Measurements from ENCODE around the gene AZU1. TPM values are rescaled to one million over a fixed set of nuclear protein-coding genes. Genes with fewer than 3 reads are reported as not detected.
A peak's percentile ranks its signal among the peaks of the same experiment; 100 is the strongest.
"Not testable (repeated sequence)": the region's sequence is repeated elsewhere in the genome, so short reads cannot be mapped to it uniquely, and the experiment has no call there.

Gene AZU1
- total RNA-seq, 1 donor from 2014 or later = not detected

DNA sequence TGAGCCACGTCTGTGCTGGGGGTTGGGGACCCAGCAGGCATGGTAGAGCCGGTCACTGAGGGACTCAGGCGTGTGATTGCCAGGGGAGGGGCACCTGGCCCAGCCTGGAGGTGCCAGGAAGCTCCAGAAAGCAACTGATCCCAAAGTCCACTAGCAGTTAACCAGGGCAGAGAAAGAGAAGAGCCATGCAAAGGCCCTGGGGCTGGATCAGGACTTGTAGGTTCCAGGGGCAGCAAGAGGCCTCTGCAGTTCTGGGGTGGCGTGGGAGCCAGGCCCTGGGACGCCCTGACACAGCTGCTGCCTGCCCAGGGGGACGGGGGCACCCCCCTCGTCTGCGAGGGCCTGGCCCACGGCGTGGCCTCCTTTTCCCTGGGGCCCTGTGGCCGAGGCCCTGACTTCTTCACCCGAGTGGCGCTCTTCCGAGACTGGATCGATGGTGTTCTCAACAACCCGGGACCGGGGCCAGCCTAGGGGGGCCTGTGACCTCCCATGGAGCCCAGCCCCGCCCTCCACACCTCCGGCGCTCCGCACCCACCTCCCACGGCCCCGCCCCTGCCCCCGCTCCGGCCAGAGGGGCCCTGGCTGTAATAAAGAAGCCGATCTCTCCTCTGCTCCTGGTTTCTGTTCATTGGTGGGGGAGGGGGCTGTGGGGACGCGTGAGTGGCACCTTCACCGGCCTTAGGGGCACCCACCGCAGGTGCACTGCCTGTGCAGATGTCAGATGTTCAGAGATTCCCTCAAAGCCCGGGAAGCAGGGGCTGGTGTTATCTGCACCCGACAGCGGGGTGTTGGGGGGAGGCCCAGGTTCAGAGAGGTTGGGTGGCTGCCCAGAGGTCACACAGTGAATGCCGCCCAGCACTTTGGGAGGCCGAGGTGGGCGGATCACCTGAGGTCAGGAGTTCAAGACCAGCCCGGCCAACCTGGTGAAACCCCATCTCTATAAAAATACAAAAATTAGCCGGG, 4.1 kb downstream of the AZU1 start:
- peak; percentile 13 for ATAC-seq

DNA sequence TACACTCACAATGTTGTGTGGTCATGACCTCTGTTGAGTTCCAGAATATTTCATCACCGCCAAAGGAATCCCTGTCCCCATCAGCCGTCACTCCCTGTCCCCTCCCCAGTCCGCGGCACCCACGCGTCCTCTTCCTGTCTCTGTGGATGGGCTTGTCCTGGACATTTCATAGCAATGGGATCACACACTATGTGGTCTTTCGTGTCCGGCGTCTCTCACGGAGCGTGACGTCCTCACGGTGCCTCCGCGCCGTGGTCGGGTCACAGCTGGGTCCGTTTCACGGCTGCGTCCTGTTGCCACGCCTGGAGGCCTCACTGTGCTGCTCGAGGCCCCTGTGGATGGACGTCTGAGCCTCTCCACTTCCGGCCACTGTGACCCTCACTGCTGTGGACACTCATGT, 6.6 kb downstream of the AZU1 start:
- no peak for ATAC-seq

DNA sequence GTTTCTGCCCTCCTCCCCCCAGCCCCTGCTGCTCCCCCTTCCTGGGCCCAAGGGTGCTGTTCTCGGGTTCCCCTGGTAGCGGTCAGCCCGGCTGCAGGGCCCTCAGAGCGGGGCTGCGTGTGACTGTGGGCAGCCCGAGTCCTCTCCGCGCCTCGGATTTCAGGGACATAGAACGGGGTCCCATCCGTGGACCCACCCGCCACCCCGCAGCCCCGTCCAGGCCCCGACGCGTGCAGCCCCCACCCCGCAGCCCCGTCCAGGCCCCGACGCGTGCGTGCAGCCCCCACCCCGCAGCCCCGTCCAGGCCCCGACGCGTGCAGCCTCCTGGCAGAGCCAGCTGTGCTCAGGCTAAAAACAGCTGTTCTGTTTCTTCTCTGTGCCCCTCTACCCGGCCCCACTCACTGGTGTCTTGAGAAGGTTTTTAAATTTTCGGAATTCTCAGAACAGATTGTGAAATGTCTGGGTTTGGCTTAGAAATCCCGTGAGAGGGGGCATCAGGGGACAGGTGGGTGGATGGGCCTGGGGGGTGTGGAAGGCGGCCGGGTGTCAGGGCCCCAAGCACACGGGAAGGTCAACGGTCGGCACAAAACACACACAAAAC, 7.7 kb downstream of the AZU1 start:
- ATAC-seq = peak; percentile 65

DNA sequence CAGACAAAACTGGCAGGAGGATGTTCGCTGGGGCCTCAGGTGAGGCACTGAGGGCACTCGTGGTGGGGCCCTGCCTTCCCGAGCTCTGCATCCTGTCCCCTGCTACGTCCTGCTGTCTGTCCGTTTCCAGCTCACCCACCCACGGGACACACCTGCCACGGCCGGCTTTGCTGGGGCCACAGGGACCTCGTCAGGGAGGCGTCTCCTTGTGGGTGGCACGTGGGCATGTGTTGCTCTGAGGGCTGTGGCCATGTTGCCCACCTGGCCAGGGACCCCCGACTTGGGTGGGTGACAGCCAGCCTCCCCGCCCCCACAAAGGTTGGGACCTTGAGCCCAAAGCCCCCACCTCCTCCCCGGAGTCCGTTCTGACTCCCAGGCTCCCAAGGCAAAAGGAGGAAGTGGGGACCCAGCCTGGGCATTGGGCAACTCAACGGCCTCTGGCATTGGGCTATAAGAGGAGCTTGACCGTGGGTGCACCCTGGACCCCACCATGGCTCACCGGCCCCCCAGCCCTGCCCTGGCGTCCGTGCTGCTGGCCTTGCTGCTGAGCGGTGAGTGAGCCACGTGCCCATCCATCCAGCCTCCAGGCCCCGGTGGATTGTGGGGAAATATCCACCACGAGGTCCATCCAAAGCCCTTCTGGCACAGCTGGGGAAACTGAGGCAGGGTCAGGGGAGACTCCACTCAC, 13.0 kb downstream of the AZU1 start, which contains the start of gene PRTN3:
TSS of gene PRTN3 (plus strand) at position 481 of the 688 bp plus-strand sequence. CDS start at position 491, 10 bp downstream.
- peak; percentile 31 for ATAC-seq

DNA sequence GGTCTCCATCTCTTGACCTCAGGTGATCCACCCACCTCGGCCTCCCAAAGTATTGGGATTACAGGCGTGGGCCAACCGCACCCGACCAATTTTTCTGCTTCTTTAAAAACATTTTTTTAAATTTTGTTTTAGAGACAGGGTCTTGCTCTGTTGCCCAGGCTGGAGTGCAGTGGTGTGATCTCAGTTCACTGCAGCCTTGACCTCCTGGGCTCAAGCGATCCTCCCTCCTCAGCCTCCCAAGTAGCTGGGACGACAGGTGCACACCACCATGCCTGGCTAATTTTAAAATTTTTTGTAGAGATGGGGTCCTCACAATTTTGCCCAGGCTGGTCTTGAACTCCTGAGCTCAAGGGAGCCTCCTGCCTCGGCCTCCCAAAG, 15.2 kb downstream of the AZU1 start:
- ATAC-seq = not testable (repeated sequence)

DNA sequence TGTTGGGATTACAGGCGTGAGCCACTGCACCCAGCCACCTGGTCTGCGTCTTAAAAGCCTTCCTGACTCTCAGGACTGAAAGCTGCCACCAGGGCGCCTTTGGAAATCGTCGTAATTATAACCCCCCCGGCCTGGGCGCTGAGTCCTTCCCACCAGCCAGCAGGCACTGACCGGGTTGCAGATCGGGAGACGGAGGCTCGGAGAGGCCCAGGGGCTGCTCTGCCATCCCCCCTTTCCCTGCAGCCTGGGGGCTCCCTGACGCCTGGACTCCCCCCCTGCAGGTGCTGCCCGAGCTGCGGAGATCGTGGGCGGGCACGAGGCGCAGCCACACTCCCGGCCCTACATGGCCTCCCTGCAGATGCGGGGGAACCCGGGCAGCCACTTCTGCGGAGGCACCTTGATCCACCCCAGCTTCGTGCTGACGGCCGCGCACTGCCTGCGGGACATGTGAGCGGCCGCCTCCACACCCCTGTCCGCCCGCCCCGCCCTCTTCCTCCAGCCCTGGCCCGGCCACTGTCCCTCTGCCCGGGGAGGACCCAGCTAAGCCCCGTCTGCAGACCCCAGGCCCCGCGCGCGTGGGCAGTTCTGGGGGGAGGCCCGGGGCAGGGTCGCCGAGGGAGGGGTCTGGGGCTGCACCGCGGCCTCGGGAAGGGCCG, 15.7 kb downstream of the AZU1 start:
- ATAC-seq = peak; percentile 21

DNA sequence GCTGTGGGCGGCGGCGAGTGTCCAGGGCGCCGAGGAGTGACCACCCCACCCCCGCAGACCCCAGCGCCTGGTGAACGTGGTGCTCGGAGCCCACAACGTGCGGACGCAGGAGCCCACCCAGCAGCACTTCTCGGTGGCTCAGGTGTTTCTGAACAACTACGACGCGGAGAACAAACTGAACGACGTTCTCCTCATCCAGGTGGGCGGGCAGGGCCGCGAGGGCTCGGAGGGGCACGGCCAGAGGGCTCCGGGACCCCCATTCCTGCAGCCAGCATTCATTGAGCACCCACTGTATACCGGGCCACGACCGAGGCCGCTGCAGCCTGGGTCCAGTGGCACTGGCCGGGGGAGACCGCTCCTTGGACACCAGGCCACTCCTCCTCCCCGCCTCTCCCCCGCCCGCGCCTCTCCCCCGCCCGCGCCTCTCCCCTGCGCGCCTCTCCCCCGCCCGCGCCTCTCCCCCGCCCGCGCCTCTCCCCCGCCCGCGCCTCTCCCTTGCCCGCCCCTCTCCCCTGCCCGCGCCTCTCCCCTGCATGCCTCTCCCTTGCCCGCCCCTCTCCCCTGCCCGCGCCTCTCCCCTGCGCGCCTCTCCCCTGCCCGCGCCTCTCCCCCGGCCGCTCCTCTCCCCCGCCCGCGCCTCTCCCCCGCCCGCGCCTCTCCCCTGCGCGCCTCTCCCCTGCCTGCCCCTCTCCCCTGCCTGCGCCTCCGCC, 16.4 kb downstream of the AZU1 start:
- no peak for ATAC-seq

DNA sequence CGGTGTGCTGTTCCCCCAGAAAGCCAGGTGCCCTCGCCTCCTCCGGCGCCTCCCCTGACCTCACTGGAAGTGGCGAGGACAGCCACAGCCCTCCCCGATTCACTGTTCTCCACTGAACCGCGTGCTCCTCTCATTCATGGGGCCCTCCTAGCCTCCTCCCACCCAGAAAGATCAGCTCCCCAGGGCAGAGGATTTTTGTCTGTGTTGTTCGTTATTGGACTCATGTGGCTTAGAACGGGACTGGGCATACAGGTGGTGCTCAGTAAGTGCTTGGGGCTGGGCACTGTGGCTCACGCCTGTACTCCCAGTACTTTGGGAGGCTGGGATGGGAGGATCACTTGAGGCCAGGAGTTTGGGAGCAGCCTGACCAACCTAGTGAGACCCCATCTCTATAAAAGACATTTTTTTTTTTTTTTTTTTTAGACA, 16.9 kb downstream of the AZU1 start:
- ATAC-seq = no peak

DNA sequence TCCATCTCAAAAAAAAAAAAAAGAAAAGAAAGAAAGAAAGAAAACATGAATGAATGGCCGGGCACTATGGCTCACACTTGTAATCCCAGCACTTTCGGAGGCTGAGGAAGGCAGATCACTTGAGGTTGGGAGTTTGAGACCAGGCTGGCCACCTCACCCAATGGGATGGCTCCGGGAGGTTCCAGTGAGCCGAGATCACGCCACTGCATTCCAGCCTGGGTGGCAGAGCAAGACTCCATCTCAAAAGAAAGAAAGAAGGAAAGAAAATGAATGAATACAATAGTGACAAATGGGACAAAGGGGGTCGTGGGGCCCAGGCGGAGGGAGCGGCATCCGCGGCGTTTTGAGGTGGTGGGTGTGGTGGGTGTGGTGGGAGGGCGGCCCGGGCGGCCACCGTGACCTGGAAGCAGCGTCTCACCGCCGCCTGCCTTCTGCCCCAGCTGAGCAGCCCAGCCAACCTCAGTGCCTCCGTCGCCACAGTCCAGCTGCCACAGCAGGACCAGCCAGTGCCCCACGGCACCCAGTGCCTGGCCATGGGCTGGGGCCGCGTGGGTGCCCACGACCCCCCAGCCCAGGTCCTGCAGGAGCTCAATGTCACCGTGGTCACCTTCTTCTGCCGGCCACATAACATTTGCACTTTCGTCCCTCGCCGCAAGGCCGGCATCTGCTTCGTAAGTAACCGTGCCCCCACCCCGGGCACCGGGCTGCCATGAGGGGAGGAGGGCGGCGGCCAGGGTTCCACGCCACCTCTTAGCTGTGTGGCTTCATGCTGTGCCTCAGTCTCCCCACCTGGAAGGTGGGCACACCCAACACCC, 18.3 kb downstream of the AZU1 start:
- ATAC-seq = no peak

DNA sequence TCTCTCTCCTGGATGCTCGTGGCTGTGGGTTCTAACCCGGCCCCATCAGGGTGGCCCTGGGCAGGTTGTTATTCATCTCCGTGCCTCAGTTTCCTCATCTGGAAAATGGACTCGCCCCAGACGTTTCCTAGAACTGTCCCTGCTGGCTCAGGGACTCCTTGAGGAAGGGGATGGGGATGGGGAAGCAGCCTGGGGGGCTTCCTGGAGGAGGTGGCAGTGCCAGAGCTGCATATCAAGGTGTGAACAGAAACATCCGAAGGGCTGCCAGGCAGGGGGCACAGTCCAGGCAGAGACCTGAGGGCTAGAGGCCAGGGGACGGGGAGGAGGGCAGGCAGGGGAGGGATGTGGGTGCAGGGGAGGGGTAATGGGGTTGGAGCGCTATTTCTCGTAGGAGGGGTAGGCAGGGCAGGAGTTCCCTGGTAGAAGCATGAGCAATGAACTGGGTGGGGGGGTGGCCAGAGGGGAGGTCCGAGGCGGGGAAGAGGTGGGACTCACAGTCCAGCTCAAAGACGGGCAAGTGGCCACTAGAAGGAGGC, 20.8 kb downstream of the AZU1 start:
- no peak for ATAC-seq

DNA sequence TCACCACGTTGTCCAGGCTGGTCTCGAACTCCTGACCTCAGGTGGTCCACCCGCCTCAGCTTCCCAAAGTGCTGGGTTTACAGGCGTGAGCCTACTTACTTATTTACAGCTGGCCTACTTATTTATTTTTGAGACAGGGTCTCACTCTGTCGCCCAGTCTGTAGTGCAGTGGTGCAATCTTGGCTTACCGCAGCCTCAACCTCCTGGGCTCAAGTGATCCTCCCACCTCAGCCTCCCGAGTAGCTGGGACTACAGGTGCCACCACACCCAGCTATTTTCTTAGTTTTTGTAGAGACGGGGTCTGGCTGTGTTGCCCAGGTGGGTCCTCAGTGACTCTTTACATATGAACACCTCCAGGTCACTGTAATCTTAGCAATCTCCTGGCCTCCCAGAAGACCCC, 21.6 kb downstream of the AZU1 start:
- not testable (repeated sequence) for ATAC-seq

DNA sequence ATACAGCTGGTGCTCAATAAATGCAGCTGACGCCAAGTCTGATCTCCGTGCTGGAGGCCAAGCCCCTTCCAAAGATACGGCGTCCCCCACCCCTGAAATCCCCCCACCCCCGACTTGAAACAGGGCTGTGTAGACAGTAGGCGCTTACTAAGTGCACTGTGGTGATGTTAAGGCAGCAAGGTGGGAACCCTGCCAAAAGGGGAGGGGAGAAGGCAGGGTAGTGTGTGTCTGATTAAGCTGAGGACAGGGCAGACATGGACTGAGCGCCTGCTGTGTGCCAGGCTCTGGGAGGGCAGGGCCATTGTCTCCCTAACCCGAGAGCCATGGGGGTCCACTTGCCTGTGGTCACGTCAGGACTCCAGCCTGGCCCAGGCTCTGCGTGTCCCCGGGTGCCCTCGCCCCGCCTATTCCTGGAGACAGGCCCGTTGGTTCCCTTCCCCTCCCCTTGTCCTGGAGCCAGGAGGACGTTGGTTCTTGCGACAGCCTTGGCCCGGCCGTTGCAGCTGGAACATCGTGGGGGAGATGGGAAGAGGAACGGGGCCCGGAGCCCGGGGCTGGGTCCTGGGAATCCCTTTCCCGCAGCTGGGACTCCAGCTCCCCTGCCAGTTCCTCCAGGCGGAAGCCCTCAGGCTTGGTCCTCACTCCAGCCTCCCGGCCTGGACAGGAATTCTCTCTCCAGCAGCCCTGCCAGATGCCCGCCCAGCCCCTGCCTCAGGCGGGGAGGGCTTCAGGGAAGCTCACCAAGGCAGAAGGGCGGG, 22.8 kb downstream of the AZU1 start:
- ATAC-seq = peak; percentile 54

DNA sequence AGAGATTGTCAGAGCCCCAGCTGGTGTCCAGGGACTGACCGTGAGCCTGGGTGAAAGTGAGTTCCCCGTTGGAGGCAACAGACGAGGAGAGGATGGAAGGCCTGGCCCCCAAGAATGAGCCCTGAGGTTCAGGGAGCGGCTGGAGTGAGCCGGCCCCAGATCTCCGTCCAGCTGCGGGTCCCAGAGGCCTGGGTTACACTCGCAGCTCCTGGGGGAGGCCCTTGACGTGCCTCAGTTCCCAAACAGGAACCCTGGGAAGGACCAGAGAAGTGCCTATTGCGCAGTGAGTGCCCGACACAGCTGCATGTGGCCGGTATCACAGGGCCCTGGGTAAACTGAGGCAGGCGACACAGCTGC, 23.3 kb downstream of the AZU1 start:
- ATAC-seq = no peak

DNA sequence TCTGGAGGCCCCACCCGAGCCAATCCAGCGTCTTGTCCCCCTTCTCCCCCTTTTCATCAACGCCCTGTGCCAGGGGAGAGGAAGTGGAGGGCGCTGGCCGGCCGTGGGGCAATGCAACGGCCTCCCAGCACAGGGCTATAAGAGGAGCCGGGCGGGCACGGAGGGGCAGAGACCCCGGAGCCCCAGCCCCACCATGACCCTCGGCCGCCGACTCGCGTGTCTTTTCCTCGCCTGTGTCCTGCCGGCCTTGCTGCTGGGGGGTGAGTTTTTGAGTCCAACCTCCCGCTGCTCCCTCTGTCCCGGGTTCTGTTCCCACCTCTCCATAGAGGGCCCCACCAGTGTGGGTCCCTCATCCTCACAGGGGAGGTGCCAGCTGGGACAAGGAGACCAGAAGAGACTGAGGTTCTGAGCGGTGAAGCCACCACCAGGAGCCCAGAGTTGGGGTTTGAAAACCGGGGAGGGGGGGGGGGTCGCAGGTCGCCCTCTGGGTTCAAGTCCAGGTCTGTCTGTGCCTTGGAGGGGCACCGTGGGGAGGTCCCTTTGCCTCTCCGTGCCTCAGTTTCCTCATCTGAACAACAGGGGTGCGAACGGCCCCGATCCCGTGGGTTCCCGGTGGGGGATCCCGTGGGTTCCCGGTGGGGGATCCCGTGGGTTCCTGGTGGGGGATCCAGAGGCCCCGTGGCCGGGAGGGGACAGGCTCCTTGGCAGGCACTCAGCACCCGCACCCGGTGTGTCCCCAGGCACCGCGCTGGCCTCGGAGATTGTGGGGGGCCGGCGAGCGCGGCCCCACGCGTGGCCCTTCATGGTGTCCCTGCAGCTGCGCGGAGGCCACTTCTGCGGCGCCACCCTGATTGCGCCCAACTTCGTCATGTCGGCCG, 24.7 kb downstream of the AZU1 start, which contains the start of gene ELANE:
TSS of gene ELANE (plus strand) at position 168 of the 878 bp plus-strand sequence. CDS start at position 194, 26 bp downstream.
- ATAC-seq = no peak

DNA sequence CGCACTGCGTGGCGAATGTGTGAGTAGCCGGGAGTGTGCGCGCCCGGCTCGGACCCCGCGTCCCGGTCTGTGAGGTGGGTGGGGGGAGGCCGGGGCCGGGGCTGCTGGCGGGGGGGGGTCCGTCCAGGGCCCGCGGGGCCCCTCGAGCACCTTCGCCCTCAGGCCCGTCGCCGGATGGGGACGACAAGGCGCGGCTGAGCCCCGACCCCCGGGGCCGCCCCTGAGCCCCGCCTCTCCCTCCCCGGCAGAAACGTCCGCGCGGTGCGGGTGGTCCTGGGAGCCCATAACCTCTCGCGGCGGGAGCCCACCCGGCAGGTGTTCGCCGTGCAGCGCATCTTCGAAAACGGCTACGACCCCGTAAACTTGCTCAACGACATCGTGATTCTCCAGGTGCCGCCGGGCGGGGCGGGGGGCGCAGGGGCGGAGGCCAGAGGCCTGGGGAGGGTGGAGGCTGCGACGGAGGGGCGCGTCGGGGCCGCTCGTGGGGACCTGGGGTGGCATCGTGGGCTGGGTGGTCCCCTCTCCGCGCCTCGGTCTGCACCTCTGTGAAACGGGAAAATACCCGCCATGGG, 25.5 kb downstream of the AZU1 start:
- no peak for ATAC-seq

DNA sequence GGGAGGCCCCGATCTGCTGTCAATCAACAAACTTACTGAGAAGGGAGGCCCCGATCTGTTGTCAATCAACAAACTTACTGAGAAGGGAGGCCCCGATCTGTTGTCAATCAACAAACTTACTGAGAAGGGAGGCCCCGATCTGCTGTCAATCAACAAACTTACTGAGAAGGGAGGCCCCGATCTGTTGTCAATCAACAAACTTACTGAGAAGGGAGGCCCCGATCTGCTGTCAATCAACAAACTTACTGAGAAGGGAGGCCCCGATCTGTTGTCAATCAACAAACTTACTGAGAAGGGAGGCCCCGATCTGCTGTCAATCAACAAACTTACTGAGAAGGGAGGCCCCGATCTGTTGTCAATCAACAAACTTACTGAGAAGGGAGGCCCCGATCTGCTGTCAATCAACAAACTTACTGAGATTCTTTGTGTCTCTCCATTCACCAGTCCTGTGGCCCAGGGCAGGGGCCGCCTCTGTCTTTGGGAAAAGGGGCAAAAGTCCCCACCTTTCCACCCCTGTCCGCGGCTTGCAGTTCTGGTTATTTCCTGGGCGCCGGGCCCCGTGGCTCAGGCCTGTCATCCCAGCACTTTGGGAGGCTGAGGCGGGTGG, 26.1 kb downstream of the AZU1 start:
- not testable (repeated sequence) for ATAC-seq

DNA sequence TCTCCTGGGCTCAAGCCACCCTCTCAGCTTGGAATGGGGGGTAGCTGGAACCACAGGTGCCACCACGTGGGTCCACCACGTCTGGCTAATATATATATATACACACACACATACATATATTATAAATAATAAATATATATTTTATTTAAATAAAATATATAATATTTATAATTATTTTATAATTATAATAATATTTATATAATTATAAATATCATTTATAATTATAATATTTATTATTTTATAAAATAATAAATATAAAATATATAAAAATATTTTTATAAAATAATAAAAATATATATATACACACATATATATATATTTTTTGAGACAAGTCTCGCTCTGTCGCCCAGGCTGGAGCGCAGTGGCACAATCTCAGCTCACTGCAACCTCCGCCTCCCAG, 26.9 kb downstream of the AZU1 start:
- no peak for ATAC-seq

DNA sequence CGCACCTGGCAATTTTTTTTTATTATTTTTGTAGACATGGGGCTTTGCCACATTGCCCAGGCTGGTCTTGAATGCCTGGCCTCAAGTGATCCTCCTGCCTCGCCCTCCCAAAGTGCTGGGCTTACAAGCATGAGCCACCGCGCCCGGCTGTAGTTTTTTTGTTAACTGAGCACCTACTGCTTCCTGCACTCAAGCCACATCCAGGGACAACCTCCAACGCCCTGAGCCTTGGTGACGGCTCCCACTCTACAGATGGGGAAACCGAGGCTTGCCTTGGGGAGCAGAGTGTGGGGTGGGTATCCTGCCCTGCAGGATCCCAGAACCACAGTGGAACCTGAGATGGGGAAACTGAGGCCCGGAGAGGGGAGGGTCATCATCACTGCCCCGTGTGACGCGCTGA, 27.5 kb downstream of the AZU1 start:
- ATAC-seq = no peak

Measured in esophagus mucosa (tissue), 1 donor.